HUDEP-2 (cell line): ENCODE data around the gene RBBP8NL.
A peak's percentile ranks its signal among the peaks of the same experiment; 100 is the strongest.

Experiments used
- DNase-seq, 76 experiments: peaks; one replicate each; lab custom pipeline; 2025; ENCODE audit not compliant: unreplicated experiment in 76 of 76; lab: John Stamatoyannopoulos, UW

Gene RBBP8NL, protein sequence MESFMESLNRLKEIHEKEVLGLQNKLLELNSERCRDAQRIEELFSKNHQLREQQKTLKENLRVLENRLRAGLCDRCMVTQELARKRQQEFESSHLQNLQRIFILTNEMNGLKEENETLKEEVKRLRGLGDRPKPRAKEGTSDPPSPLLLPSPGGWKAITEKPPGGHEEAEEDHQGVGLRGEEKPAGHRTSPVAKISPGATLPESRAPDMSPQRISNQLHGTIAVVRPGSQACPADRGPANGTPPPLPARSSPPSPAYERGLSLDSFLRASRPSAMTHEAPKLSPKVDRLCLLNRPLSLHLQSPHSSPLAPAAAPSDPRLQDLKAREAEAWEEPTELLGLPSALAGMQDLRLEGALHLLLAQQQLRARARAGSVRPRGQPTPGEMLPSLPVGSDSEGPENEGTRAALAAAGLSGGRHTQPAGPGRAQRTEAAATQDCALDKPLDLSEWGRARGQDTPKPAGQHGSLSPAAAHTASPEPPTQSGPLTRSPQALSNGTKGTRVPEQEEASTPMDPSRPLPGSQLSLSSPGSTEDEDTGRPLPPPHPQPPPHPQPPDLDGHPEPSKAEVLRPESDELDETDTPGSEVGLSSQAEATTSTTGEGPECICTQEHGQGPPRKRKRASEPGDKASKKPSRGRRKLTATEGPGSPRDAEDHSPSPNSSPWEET

DNA sequence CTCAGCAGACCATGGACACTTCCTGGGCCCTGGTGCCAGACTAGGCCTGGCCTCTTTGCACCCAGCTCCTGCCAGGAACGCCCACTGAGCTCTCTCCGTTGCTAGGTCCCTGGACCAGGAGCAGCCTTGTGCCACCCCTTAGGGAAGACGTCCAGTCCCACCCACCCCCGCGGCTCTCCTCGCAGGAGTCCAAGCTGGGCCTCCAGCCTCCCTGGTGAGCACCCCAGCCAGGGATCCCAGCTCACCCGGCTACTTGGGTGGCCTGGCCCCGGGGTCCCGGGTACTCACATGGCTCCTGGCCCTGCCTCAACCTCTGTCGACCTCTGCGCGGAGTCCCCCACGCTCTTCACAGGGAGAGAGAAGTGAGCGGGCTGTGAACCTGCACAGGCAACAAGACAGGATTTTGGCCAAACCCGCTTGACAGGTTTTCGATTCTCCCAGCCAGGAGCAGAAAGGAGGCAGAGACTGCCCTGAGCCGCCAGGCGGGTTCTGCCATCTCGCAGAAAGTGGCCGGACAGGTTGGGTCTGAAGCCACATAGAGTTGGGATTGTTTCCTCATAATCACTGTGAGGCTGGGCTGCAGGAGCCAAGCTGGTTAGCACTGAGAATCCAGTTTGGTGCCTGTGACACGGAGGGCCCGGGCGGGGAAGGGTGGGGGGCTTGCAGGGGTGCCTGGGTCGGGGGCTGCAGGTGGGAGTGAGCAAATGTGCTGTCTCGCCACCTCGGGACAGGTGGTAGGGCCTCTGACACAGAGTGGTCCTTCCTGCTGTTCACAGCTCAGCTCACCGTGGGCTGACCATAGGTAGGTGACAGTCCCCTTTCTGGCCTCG lies at the start of gene RBBP8NL:
RBBP8NL (minus strand) TSS at position 368 of the 830 bp plus-strand sequence. CDS start 7,892 bp downstream, outside the sequence.
- DNase-seq: no peak

DNA sequence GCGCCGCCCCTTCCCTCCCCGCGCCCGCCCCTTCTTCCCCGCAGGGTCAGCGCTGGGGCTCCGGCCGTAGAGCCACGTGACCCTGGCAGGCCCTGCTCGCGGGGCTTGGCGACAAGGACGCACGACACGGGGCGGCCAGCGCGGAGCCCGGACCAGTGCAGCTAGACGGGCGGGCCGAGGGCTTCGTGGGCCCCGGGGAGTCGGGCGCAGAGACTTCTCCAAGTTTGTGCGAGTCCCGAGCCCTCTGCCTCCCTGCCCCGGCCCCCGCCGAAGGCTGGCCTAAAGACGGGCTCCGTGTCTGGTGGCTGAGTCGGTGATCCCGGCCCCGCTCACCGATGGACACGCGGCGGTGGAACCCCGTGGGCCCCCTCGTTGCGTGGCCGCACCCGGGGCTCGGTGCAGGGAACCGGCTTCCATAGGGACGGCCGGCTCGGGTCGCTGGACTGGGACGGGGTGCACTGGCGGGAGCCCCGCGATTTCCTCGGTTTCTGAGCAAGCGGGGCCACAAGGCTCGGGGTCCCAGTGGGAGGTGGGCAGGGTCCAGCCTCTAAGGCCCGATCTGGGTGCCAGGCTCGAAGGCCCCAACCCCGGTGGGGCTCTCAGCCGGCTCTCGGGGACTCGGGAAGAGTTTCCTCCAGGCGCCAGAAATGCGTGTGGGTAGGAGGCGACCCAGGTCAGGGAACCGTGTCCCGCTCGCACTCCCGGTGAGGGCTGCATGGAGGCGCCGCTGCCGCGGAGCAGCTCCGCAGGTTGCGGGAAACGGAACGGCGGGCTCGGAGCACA lies 48.9 kb upstream of the RBBP8NL start:
- peak in 63 of 76 experiments; percentile 15 to 75 (median 58) for DNase-seq

DNA sequence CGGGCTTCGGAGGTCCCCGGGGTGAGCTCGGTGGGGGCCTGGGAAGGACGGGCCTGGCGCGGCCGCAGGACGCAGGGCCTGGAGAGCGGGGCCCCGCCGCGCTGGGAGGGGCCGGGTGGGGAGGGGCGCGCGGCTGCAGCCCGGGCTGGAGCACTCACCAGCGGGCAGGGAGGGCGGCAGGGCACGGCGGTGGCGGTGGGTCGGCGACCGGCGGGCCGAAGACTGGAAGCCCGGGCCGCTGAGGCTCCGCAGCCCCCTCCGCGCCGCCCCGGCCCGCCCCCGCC lies 48.4 kb upstream of the RBBP8NL start, which contains the start of gene GATA5:
GATA5 (minus strand) TSS at position 224 of the 284 bp plus-strand sequence. CDS start 474 bp downstream, outside the sequence.
- peak in 9 of 76 experiments; percentile 39 to 71 (median 59) for DNase-seq

- DNase-seq: peak in 11 of 76 experiments; percentile 32 to 67 (median 49)
These were observed 47.9 kb upstream of the RBBP8NL start for GRCh38 chr20:62475027-62475771.

DNA sequence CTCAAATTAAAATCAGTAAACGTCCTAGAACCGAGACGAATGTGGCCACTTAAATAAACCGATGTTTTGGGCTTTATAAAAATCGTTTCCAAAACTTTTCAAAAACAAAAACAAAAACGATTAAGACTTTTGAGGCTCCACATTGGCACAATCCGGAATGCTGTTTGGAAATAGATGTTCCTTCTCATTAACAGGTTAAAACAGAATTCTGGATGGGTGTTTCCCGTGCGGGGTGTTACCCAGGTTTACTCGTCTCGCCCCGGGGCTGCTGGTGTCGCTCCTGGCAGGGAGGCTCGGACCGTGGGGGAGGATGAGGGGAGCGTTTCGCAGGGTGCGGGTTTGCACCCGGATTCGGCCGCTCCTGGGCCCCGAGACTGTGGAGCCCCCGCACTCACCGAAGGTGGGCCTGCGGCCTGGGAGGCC lies 47.3 kb upstream of the RBBP8NL start:
- DNase-seq: no peak

DNA sequence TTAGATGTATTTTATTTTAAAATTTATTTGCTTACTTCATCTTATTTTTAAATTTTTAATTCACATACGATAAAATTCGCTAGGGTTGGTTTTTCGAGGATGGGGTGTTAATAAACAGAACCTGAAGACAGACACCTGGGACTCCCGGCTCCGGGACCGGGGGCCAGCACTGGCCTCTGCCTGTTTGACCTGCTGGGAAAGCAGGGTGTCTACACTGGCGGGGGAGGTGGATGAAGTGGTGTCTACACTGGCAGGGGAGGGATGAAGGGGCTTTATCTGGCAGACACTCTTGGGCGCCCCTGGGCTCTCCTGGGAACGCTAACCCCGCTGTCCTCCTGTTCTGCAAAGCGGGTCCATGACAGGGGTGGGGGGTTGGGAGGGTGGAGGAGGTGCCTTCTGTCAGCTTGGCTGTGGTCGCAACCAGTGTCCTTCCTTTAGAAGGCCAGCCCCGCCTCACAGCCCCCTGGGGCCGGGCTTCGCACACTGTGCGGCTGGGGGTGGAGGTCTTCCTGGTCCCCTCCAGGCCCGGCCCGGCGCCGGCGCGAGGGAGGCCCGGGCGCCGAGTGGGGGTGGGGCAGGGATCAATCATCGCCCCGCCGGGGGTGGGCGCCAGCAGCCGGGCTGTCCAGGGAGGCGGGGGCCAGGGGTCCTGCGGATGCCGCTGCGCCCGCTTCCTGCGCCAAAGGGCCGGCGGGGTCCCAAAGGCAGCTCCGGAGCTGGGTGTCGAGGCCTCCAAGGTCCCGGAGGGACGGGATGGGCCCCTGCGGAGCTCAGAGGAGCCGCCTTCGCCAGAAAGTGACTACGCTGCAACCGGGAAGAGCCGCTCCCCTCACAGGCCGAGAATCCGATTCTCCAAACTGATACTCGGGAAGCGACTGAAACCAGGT lies 46.6 kb upstream of the RBBP8NL start:
- no peak for DNase-seq

DNA sequence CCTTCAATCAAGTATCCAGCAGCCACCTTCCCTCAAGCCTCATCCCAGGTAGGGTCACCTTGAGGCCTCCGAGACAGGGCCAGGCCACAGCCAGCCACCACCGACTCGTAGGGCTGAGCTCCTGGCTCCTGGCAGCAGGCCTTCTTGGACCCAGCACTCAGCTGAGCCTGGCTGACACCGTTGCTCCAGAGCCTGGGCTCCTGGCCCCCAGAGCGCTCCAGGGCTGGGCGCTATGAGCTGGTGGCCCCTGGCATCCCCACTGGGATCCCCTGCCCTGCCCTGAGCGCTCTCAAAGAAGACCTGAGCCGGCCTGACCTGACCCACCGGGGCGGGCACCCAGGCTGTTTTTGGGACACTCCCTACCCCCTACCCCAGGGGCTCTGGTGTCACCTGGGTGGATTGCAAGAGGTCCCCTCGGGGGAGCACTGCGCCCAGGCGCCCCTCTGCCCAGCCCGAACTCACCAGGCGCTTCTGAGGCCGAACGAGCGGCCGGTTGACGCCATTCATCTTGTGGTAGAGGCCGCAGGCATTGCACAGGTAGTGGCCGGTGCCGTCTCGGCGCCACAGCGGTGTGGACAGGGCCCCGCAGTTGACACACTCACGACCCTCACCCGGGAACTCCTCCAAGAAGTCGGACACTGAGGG lies 45.7 kb upstream of the RBBP8NL start:
- no peak for DNase-seq

DNA sequence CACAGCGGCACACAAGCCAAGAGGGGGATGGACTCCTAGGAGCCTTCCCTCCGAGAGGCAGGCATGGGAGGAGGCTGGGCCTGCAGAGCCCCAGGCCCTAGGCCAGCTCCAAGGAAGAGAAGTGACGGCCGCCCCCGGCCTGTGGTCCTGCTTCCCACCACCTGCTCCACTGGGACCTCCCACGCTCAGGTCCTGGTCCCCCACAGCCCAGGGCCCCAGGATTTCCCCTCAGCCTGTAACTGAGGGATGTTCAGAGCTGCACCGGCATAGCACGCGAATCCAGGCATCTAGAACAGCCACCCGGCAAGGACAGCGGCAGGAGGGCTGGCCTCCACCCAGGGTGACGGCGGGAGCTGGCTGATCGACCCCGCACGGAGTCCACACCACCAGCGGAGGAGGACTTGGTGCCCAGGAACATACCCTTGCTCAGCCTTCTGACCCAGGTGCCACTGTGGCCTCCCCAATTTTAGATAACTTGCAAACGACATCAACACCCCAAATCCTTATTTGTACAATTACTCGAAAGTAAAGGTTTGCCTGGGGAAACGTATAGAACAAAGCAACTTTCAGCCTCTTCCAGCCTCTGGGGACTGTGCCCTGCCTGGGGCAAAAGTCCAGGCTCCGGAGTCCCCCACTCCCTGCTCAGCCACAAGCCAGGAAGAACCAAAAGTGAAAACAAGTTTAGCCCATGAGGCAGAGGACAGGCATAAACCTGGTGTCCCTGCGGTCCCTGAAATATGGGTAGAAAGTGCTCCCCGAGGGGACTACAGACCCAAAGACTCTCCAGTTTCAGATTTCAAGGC lies 45.0 kb upstream of the RBBP8NL start:
- DNase-seq: no peak

DNA sequence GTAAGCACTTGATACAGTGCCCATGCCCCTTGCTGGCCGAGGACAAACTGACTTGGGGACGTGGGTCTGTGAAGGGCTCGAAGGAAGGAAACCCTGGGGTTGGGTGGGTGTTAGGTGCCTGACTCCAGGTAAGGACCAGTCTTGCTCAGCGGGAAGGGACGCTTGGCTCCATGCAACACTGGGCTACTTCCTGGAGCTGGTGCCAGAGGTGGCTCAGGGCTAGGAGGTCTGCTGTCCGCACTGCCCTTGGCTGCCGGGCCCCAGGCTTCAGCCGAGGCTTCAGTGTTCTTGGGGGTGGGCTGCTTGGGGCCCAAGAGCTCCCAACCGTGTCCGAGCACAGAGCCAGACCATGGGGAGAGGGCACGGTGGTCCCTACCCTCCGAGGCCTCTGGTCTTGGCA lies 43.1 kb upstream of the RBBP8NL start:
- no peak for DNase-seq

DNA sequence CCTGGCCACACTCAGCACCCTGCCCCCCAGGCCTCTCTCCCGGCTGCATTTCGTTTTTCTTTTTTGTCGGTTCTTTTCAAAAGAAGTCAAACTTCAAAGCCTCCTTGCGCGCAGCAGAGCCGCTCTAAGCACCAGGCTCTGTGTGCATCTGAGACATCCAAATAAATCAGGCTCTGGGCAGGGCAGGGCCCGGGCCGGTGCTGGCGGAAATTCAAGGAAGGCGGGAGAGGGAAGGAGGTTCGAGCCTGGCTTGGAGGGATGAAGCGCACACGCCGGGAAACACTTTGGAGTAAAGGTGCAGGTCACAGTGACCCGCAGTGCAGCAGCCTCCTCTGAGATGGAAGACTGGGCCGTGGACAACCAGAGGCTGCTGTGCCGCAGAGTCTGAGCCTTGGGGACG lies 42.7 kb upstream of the RBBP8NL start:
- no peak for DNase-seq

DNA sequence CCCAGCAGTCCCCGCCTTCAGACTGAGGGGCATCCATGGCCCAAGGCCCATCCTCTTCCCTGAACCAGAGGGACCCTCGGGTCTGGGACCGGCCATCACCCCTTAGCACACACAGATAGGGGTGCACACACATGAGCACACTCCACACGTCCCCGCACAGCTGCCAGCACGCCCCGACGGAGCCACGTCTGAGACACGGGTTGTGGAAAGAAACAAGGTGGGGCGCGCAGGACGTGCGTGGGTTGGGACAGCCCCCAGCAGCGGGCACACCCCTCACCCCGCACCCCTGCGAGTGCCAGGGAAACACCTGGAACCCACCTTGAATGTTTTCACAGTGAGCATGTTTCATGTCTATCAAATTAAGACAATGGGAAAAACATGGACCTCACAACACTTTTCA lies 42.0 kb upstream of the RBBP8NL start:
- no peak for DNase-seq

GRCh38 chr20:62466806-62467537 lies 39.6 kb upstream of the RBBP8NL start:
- no peak for DNase-seq

- no peak for DNase-seq
These were observed 38.9 kb upstream of the RBBP8NL start for GRCh38 chr20:62466072-62466760.

DNA sequence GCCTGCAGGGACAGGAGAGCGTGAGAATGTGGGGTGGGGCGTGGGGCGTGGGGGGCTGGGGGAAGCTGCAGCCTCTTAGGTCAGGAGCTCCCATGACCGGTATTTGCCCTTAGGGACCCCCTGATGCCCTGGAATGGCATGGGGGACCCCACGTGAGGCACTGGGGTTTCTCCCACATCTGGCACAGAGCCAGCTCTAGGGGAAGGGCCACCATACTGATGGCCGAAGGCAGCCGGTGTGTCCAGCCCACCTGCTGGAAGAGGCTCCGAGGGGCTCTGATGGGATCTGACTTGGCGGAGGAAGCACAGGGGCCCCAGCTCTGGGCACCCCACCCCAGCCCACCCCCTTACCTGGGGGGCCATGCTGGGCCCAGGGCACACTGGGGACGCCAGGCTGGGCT lies 37.7 kb upstream of the RBBP8NL start:
- no peak for DNase-seq

GRCh38 chr20:62464425-62464770 lies 37.1 kb upstream of the RBBP8NL start:
- no peak for DNase-seq

GRCh38 chr20:62463651-62464424 lies 36.5 kb upstream of the RBBP8NL start:
- no peak for DNase-seq
